Suprapubic skin (tissue), 3 donors: ENCODE results near the gene NRXN3.

Experiments used
- EP300 ChIP-seq: sonication (generic); formaldehyde crosslinking; IDR thresholded peaks from one replicate; pipeline ENCODE4 v1.6.1; 2017; ENCODE audit warnings: antibody characterized with exemption
- POLR2A ChIP-seq, 2 donors: fragments of 450-650 bp; IDR thresholded peaks; one replicate each; pipeline ENCODE4 v1.6.1; 2017; ENCODE audit warnings: antibody characterized with exemption in 2 of 2, mild to moderate bottlenecking in 2 of 2, moderate library complexity in 2 of 2
- TF ChIP-seq, protein P1 (sequence below), 2 donors: fragments of 200-600 bp in 1 of 2; fragments of 450-650 bp in 1 of 2; sonication (generic) in 1 of 2; IDR thresholded peaks; one replicate each; pipeline ENCODE4 v1.5.1; 2016 to 2019; ENCODE audit warnings: antibody characterized with exemption in 2 of 2, mild to moderate bottlenecking in 1 of 2, moderate library complexity in 1 of 2

DNA sequence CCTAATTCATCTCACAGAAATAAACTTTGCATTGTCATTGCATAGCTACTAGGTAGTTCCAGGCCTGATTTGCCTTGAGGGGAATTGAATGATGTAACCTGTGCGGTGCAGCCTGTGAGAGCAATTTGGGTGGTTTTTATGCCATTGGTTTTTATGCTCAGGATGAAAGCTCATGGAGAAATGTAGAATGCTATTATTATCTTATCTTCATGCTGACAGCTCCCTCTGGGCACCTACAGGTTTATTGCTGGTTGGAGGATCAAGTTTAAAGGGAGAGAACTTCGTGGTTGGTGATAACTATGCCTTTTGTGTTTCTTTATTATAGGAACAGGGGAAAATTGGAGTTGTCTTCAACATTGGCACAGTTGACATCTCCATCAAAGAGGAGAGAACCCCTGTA lies 1493.3 kb downstream of the NRXN3 start:
- TF ChIP-seq, protein P1, sequence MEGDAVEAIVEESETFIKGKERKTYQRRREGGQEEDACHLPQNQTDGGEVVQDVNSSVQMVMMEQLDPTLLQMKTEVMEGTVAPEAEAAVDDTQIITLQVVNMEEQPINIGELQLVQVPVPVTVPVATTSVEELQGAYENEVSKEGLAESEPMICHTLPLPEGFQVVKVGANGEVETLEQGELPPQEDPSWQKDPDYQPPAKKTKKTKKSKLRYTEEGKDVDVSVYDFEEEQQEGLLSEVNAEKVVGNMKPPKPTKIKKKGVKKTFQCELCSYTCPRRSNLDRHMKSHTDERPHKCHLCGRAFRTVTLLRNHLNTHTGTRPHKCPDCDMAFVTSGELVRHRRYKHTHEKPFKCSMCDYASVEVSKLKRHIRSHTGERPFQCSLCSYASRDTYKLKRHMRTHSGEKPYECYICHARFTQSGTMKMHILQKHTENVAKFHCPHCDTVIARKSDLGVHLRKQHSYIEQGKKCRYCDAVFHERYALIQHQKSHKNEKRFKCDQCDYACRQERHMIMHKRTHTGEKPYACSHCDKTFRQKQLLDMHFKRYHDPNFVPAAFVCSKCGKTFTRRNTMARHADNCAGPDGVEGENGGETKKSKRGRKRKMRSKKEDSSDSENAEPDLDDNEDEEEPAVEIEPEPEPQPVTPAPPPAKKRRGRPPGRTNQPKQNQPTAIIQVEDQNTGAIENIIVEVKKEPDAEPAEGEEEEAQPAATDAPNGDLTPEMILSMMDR (IDR thresholded peaks at IDR 0.05): no peak
- TF ChIP-seq EP300 (no peak), POLR2A (IDR thresholded peaks at IDR 0.05) (no peak)
